Measurements from ENCODE around the gene WFIKKN1. TPM values are rescaled to one million over a fixed set of nuclear protein-coding genes. Genes with fewer than 3 reads are reported as not detected.

Gene WFIKKN1
- total and polyA plus RNA-seq, 2 of the 13 experiments (the other 11 are each of a cell fraction or from before 2014, with no cell fraction given), result 1.7 to 4.9 TPM

DNA sequence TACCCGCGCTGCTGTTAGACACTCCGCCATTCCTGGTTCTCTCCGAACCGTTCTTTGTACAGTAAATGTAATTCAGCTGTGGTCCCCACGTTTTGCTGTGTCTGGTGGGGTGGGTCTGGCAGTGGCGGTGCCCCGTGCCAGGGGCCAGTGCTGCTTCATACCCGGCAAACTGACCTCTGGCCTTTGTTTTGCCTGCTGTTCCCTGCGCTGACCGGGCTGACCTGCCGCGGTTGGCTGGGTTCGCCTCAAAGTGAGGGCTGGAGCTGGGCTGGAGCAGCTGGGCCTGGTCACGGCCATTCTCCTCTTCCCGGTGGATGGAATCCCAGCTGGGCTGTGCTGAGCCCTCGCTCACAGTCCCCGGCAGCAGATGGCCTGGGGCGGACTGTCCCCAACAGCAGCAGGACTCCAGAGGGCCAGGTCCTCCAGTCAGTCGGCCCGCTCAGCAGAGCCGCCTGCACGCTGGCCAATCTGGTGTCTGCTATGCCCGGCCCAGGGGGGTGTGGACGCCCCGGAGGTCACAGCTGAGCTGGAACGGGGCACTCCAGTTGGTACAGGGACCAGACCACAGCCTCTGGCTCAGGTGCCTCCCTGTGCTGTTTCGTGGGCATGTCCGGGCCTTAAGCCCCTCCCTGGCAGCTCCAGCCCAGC lies 1.5 kb upstream of the WFIKKN1 start (continued):
- TF ChIP-seq ZNF33A (CRISPR knock-in tag; IDR thresholded peaks at IDR 0.05; ENCODE audit: borderline replicate concordance), result no peak
- no peak for TF ChIP-seq ZNF766 (CRISPR knock-in tag; IDR thresholded peaks at IDR 0.05; ENCODE audit: borderline replicate concordance)
- no peak for TF ChIP-seq ZNF10 (CRISPR knock-in tag; IDR thresholded peaks at IDR 0.05; ENCODE audit: borderline replicate concordance, low read depth)
- TF ChIP-seq ZNF501 (CRISPR knock-in tag; IDR thresholded peaks at IDR 0.05), result no peak
- no peak for TF ChIP-seq NFE2 (CRISPR knock-in tag; IDR thresholded peaks at IDR 0.05)
- TF ChIP-seq, protein P1, sequence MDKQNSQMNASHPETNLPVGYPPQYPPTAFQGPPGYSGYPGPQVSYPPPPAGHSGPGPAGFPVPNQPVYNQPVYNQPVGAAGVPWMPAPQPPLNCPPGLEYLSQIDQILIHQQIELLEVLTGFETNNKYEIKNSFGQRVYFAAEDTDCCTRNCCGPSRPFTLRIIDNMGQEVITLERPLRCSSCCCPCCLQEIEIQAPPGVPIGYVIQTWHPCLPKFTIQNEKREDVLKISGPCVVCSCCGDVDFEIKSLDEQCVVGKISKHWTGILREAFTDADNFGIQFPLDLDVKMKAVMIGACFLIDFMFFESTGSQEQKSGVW (CRISPR knock-in tag; IDR thresholded peaks at IDR 0.05; ENCODE audit: borderline replicate concordance), result no peak
- TF ChIP-seq, protein P2, sequence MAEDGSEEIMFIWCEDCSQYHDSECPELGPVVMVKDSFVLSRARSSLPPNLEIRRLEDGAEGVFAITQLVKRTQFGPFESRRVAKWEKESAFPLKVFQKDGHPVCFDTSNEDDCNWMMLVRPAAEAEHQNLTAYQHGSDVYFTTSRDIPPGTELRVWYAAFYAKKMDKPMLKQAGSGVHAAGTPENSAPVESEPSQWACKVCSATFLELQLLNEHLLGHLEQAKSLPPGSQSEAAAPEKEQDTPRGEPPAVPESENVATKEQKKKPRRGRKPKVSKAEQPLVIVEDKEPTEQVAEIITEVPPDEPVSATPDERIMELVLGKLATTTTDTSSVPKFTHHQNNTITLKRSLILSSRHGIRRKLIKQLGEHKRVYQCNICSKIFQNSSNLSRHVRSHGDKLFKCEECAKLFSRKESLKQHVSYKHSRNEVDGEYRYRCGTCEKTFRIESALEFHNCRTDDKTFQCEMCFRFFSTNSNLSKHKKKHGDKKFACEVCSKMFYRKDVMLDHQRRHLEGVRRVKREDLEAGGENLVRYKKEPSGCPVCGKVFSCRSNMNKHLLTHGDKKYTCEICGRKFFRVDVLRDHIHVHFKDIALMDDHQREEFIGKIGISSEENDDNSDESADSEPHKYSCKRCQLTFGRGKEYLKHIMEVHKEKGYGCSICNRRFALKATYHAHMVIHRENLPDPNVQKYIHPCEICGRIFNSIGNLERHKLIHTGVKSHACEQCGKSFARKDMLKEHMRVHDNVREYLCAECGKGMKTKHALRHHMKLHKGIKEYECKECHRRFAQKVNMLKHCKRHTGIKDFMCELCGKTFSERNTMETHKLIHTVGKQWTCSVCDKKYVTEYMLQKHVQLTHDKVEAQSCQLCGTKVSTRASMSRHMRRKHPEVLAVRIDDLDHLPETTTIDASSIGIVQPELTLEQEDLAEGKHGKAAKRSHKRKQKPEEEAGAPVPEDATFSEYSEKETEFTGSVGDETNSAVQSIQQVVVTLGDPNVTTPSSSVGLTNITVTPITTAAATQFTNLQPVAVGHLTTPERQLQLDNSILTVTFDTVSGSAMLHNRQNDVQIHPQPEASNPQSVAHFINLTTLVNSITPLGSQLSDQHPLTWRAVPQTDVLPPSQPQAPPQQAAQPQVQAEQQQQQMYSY (CRISPR knock-in tag; IDR thresholded peaks at IDR 0.05), result peak; percentile 67; the same call in 1 of the 2 replicates
- no peak for TF ChIP-seq ZFY (CRISPR knock-in tag; IDR thresholded peaks at IDR 0.05)
- TF ChIP-seq ZNF530 (CRISPR knock-in tag; IDR thresholded peaks at IDR 0.05; ENCODE audit: low read depth), result no peak
- TF ChIP-seq BRD4 (CRISPR knock-in tag; IDR thresholded peaks at IDR 0.05), result no peak
- TF ChIP-seq ZC3H4 (CRISPR knock-in tag; IDR thresholded peaks at IDR 0.05; ENCODE audit: borderline replicate concordance), result no peak
- TF ChIP-seq, protein P3, sequence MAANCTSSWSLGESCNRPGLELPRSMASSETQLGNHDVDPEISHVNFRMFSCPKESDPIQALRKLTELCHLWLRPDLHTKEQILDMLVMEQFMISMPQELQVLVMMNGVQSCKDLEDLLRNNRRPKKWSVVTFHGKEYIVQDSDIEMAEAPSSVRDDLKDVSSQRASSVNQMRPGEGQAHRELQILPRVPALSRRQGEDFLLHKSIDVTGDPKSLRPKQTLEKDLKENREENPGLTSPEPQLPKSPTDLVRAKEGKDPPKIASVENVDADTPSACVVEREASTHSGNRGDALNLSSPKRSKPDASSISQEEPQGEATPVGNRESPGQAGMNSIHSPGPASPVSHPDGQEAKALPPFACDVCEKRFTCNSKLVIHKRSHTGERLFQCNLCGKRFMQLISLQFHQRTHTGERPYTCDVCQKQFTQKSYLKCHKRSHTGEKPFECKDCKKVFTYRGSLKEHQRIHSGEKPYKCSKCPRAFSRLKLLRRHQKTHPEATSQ (CRISPR knock-in tag; IDR thresholded peaks at IDR 0.05; ENCODE audit: borderline replicate concordance), result no peak
- TF ChIP-seq, protein P4, sequence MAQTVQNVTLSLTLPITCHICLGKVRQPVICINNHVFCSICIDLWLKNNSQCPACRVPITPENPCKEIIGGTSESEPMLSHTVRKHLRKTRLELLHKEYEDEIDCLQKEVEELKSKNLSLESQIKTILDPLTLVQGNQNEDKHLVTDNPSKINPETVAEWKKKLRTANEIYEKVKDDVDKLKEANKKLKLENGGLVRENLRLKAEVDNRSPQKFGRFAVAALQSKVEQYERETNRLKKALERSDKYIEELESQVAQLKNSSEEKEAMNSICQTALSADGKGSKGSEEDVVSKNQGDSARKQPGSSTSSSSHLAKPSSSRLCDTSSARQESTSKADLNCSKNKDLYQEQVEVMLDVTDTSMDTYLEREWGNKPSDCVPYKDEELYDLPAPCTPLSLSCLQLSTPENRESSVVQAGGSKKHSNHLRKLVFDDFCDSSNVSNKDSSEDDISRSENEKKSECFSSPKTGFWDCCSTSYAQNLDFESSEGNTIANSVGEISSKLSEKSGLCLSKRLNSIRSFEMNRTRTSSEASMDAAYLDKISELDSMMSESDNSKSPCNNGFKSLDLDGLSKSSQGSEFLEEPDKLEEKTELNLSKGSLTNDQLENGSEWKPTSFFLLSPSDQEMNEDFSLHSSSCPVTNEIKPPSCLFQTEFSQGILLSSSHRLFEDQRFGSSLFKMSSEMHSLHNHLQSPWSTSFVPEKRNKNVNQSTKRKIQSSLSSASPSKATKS (CRISPR knock-in tag; IDR thresholded peaks at IDR 0.05), result no peak
- no peak for TF ChIP-seq ZFP36L2 (CRISPR knock-in tag; IDR thresholded peaks at IDR 0.05)
- TF ChIP-seq ELF3 (CRISPR knock-in tag; IDR thresholded peaks at IDR 0.05), result no peak
- TF ChIP-seq NFYC (CRISPR knock-in tag; IDR thresholded peaks at IDR 0.05), result no peak
- TF ChIP-seq, protein P5, sequence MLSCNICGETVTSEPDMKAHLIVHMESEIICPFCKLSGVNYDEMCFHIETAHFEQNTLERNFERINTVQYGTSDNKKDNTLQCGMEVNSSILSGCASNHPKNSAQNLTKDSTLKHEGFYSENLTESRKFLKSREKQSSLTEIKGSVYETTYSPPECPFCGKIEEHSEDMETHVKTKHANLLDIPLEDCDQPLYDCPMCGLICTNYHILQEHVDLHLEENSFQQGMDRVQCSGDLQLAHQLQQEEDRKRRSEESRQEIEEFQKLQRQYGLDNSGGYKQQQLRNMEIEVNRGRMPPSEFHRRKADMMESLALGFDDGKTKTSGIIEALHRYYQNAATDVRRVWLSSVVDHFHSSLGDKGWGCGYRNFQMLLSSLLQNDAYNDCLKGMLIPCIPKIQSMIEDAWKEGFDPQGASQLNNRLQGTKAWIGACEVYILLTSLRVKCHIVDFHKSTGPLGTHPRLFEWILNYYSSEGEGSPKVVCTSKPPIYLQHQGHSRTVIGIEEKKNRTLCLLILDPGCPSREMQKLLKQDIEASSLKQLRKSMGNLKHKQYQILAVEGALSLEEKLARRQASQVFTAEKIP (CRISPR knock-in tag; IDR thresholded peaks at IDR 0.05; ENCODE audit: borderline replicate concordance), result no peak
- TF ChIP-seq PHF21A (CRISPR knock-in tag; IDR thresholded peaks at IDR 0.05), result no peak
- no peak for TF ChIP-seq ZNF260 (CRISPR knock-in tag; IDR thresholded peaks at IDR 0.05; ENCODE audit: borderline replicate concordance, low read depth)
- no peak for TF ChIP-seq ZNF792 (CRISPR knock-in tag; IDR thresholded peaks at IDR 0.05)
- no peak for TF ChIP-seq ZNF326 (CRISPR knock-in tag; IDR thresholded peaks at IDR 0.05; ENCODE audit: borderline replicate concordance)
